ENCODE results near the gene CD4.
A peak's percentile ranks its signal among the peaks of the same experiment; 100 is the strongest.
"Not testable (repeated sequence)": the region's sequence is repeated elsewhere in the genome, so short reads cannot be mapped to it uniquely, and the experiment has no call there.

The CD4 gene

DNA sequence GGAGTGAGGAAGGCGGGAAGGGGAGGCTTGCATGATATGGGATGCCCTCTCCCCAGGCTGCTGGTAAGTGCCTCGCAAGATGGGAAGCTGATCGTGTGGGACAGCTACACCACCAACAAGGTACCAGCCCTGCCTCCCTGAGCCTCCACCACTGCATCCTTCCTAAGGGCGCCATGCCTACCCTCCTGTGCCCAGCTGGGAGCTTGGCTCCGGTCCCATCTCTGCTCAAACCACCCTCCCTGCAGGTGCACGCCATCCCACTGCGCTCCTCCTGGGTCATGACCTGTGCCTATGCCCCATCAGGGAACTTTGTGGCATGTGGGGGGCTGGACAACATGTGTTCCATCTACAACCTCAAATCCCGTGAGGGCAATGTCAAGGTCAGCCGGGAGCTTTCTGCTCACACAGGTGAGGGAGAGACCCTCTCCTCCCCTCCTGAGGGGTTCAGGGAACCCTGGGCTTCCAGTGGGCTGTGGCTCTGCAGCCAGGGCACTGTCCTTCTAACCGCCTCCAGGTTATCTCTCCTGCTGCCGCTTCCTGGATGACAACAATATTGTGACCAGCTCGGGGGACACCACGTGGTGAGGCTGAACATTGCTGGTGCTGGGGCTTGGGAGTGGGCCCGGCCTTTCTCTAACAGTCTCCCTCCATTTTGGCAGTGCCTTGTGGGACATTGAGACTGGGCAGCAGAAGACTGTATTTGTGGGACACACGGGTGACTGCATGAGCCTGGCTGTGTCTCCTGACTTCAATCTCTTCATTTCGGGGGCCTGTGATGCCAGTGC is 54.0 kb downstream of the CD4 start:
- H3K4me3 ChIP-seq (ENCODE audit: low read depth, low read length), result no peak overlapping the region

DNA sequence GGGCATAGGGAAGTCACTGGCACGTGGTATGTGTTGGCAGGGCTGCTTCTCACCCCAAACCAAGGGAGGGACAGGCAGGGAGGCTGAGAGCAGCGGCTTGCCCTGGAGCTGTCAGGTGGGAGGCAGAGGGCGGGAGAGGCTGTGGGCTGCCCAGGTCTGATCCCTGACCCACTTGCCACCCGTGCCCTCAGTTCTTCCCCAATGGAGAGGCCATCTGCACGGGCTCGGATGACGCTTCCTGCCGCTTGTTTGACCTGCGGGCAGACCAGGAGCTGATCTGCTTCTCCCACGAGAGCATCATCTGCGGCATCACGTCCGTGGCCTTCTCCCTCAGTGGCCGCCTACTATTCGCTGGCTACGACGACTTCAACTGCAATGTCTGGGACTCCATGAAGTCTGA is 56.1 kb downstream of the CD4 start:
- no peak overlapping the region for H3K4me3 ChIP-seq (ENCODE audit: low read depth, low read length)

DNA sequence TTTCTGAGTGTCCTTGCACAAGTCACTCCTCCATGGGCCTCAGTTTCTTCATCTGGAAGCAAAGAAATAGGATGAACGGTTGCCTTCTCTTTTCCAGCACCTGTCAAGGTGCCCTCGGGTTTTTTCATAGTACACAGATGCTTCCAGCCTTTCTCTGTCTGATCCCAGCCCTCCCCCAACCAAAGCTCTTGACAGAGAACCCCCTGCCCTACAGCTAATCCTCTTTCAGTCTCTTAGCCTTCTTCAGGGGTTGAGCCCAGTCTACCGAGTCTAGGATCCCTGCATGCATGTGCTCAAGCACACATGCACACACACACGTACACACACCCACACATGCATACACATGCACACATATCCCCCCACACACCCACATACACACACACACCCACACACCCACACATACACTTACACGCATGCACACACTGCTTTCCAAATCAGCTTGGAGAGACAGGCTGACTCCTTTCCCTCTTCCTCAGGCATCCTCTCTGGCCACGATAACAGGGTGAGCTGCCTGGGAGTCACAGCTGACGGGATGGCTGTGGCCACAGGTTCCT is 57.1 kb downstream of the CD4 start:
- no peak overlapping the region for H3K4me3 ChIP-seq (ENCODE audit: low read depth, low read length)

DNA sequence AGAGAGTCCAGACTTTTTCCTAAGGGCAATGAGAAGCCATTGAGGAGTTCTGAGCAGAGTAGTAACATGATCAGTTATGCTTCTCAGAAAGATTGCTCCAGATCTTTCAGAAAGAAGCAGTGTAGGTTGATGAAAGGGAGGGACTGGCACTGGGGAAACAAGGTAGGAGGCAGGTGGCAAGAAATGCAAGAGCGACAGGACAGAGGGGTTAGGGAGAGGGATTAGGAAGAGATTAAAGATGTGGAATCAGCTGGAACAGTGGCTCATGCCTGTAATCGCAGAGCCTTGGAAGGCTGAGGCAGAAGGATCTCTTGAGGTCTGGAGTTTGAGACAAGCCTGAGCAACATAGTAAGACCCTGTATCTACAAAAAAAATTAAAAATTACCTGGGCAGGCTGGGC is 58.3 kb downstream of the CD4 start:
- no peak overlapping the region for H3K4me3 ChIP-seq (ENCODE audit: low read depth, low read length)

DNA sequence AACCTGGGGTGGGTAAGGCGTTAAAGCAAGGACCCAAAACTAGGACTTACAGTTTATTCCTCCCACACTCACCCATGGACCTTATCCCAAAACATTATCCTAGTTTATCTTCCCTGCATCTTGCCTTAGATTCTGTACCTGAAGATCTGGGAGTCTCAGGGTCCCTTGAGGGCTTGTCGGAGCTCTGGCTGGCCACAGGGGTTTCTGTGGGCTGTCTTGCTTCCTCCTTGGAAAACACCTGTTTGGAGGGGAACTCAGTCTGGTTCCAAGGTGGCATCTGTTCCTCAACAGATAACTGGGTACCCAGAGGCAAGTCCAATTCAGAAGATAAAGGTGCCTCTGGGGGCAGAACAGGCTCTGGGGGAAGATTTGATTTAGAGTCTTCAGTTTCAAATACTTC is 60.1 kb downstream of the CD4 start:
- no peak overlapping the region for H3K4me3 ChIP-seq (ENCODE audit: low read depth, low read length)

DNA sequence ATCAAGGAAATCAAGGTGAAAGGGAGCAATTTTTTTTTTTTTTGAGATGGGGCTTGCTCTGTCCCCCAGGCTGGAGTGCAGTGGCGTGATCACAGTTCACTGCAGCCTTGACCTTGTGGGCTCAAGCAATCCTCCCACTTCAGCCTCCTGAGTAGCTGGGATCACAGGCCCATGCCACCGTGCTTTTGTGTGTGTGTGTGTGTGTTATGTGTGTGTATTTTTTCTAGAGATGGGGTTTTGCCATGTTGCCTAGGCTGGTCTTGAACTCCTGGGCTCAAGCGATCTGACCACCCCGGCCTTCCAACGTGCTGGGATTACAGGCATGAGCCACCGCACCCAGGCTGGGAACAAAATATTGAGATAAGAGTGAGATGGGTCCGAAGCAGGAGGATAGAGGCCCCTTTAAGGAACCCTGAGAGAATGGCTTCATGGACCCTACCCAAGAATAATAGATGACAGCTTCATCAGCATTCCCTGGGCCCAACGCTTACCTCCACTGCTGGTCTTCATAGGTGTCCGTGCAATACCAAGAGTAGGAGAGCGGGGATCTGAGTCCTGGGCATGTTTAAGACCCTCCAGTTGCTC is 60.7 kb downstream of the CD4 start:
- H3K4me3 ChIP-seq (ENCODE audit: low read depth, low read length), result peak overlapping the region; percentile 99

DNA sequence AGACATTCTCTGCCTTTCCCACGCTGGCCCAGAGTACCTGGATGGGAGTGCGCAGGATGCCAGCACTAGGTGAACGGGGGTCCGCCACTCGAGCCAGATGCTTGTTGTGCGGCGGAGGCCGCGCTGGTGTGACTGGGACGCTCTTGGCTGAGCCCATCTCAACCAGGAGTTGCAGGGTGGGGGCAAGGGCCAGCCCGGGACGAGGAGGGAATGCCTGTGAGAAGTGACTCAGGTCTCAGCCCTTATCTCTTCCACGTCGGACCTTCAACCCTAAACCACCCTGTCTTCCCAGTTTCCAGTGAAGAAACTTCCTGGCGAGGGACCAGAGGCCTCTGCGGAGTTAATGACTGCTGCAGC is 61.4 kb downstream of the CD4 start:
- H3K4me3 ChIP-seq (ENCODE audit: low read depth, low read length), result peak overlapping the region; percentile 99

DNA sequence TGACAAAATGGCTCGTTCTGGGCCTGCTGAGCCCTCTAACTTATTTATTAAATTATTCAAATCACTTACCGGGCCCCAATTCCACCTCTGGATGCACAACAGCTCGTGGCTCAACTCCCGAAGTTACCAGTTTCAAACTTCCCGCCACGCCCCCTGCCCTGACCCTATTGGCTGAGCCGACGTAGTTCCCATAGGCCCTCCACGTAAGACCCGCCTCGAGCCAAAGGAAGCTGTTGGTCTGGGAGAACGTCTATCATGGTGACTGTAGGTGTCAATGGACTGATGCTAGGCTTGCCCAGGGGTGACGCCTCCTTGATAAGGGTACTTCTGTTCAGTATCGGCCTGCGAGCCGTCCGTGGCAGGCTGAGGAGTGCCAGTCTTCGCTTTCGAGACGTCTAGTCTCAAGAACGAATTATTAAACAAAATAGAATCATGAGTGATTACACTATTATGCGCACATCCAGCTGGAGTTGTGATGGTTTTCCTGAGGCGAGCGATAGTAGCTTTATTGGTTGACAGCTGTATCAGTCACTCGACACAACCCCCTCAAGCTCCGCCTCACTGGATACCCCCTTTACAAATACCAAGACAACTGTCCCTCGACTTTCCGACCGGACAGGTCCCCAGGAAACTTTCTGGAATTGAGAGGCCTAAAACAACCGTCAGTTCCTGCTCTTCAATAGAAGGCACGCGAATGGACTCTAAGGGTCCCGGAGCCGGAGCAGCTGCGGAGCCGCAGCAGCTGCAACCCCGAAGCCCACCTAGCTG is 62.0 kb downstream of the CD4 start, which contains the start of gene CDCA3:
Gene CDCA3, minus strand, starts transcription at position 134 of the 768 bp plus-strand sequence. CDS start 334 bp downstream, outside the sequence.
- H3K4me3 ChIP-seq (ENCODE audit: low read depth, low read length), result peak within 1 kb of the TSS; percentile 99

DNA sequence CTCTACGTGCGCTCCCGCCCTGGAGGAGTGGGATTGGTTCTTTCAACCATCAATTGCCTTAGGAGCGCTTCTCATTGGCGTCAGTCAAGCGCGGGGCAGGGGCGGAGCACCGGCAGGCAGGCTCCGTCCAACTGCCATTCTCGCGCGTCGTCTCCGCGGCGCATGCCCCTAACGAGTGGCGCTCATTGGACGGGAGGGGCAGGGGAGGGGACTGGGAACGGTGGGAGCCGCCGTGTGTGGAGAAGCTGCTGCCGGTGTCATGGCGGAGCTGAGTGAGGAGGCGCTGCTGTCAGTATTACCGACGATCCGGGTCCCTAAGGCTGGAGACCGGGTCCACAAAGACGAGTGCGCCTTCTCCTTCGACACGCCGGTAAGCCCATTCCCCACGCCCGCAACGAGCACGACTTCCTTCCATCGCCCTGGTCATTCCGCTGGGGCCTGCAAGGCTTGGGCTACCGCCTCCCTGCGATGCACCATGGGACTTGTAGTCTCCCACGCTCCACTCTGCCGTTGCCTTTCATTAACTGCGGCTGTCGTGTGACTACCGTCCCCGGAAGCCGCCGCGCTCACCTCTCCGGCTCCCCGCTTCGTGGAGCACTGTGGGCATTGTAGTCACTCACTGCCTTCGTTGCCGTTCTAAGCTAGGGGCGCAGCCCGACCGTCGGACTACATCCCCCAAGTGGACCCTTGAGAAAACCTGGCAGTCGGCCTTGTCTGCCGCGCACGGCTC is 62.8 kb downstream of the CD4 start, which contains the start of gene USP5:
Gene USP5, plus strand, starts transcription at position 230 of the 730 bp plus-strand sequence. Its CDS starts 30 bp downstream, at position 260.
- H3K4me3 ChIP-seq (ENCODE audit: low read depth, low read length), result peak within 1 kb of the TSS; percentile 99

DNA sequence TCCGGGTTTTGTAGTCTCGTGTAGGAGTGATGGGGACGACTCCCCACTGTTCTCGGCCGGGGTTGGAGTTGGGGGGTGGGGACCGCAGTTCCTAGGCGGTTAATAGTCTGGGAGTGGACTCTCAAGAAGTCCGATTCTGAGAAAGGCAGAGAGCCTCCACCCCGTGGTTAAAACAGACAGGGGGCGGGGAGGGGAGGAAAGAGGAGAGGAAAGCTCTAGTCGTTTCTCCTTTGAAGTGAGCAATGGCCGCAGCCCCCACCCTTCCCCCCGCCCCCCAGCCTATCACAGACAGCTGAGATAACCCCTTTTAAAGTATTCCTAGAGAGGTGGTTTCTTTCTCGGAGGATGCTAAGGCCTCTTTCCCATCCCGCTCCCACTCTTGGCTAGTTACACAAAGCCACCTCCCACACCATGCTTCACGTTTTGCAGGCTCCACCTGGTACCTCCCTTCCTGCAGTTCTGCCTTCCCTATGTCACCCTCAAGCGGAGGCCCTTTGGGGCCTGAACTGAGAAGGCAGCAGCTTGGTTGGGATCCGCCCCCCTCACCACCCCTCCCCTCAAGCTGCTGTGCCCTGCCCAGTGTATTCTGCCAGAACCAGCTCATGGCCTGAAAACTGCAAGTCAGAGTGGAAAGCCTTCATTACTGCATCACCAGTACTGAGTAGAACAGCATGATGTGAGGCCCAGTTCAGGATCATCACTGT is 63.5 kb downstream of the CD4 start:
- peak overlapping the region; percentile 99 for H3K4me3 ChIP-seq (ENCODE audit: low read depth, low read length)

DNA sequence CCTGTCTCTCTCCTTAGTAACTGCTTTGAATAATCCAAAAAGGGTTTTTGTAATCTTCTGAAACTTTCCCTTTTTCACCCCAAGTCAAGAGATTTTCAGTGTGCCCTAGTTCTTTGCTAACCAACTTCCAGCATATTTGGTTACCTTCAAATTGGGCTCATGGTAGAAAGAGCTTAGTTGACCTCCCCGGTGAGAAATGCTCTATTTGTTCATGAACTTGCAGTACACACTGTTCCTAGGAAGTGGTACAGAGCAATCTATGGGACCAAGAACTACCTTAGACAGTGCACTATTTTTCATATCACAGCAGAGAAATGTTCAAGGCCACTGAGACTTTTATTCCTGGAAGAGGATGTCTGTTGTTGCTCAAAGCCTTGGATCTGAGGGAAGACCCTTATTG is 64.3 kb downstream of the CD4 start:
- H3K4me3 ChIP-seq (ENCODE audit: low read depth, low read length), result no peak overlapping the region

DNA sequence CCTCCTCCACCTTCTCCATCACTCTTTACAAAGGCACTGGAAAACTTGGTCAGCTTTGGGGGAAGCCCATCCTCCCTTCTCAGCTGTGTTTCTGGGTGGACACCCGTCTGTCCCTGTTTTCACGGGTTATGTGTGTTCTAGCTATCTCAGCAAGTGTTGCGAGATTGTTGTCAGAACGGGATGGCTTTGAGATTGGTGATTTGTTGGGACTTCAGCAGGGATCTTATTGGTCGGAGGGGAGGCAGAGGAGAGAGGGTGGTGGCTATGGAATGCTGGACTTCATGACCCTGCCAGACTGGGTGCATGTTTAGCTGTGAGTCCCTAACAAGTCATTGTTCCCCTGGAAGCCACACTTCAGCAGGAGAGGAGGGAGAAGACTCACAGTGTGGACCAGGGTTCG is 64.7 kb downstream of the CD4 start:
- no peak overlapping the region for H3K4me3 ChIP-seq (ENCODE audit: low read depth, low read length)

DNA sequence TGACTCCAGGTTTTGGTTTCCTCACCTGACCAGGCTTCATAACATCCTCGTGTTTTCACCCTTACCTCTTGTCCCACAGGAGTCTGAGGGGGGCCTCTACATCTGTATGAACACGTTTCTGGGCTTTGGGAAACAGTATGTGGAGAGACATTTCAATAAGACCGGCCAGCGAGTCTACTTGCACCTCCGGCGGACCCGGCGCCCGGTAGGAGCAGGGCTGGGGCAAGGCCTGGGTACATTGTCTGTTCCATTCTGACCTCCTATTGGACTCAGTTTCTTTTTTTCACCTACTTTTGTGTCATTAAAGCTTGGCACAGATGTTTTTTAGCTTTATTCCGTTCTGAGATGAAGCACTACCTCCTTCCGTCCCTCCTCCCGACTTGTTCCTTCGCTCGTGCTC is 66.0 kb downstream of the CD4 start:
- H3K4me3 ChIP-seq (ENCODE audit: low read depth, low read length), result no peak overlapping the region

DNA sequence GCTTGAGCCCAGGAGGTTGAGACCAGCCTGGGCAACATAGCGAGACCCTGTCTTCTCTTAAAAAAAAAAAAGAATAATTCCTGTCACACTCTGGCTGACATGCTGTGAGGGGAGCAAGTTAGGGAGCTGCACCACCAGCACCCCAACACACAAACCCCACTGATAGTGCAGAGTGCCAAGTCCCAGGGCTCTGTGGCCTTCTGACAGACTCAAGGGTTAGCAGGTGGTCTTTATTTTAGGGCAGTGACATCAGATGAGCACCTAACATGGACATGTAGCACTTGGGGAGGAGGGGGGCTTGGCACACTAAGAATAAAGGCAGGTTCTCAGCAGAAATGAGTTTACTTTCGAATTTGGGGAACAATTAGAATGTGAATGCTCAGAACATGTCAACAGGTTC is 69.5 kb downstream of the CD4 start:
- no peak overlapping the region for H3K4me3 ChIP-seq (ENCODE audit: low read depth, low read length)

DNA sequence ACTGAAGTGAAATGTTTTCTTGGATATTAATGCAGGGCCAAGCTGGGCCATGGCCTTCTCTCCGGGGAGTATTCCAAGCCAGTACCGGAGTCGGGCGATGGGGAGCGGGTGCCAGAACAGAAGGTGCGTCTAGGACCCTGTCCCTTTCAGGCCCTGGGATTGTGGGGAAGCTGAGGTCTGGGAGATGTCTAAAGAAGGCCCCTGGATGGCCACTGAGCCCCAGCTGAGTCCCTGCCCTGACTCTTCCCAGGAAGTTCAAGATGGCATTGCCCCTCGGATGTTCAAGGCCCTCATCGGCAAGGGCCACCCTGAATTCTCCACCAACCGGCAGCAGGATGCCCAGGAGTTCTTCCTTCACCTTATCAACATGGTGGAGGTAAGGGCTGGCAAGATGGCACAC is 70.8 kb downstream of the CD4 start:
- H3K4me3 ChIP-seq (ENCODE audit: low read depth, low read length), result no peak overlapping the region

DNA sequence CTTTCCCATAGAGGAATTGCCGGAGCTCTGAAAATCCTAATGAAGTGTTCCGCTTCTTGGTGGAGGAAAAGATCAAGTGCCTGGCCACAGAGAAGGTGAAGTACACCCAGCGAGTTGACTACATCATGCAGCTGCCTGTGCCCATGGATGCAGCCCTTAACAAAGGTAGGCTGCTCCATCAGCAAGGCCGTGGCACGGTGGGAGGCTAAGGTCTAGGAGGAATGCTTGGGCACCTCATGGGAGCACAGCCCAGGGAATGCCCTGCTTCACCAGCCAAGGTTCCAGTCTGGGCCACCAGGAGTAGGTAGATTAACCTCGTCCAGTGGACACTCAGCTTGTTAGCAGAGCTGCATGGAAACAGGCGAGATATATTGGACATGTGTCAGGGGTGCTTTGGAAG is 71.6 kb downstream of the CD4 start:
- H3K4me3 ChIP-seq (ENCODE audit: low read depth, low read length), result no peak overlapping the region

DNA sequence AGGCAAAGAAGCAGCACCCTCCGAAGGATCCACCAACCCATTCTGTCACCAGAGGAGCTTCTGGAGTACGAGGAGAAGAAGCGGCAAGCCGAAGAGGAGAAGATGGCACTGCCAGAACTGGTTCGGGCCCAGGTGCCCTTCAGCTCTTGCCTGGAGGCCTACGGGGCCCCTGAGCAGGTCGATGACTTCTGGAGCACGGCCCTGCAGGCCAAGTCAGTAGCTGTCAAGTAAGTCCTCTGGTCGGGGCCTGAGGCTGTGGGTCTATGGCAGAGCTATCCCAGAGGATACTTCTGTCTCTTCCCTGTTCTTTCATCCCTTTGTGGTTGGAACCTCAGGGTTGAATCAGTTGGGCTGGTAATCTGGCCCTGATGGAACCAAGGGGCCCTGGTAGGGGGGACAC is 72.1 kb downstream of the CD4 start:
- no peak overlapping the region for H3K4me3 ChIP-seq (ENCODE audit: low read depth, low read length)

DNA sequence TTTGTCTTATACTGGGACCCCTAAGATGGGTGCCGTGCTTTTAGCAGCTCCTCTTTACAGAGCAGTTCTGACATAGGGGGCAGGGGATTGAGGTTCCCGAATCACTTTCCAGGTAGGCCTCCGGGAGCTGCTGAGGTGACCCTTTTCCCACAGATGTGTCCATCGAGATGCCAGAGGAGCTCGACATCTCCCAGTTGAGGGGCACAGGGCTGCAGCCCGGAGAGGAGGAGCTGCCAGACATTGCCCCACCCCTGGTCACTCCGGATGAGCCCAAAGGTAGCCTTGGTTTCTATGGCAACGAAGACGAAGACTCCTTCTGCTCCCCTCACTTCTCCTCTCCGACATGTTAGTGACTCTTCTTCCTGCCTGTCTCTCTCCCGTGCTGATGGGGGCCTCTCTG is 73.7 kb downstream of the CD4 start:
- H3K4me3 ChIP-seq (ENCODE audit: low read depth, low read length), result no peak overlapping the region

DNA sequence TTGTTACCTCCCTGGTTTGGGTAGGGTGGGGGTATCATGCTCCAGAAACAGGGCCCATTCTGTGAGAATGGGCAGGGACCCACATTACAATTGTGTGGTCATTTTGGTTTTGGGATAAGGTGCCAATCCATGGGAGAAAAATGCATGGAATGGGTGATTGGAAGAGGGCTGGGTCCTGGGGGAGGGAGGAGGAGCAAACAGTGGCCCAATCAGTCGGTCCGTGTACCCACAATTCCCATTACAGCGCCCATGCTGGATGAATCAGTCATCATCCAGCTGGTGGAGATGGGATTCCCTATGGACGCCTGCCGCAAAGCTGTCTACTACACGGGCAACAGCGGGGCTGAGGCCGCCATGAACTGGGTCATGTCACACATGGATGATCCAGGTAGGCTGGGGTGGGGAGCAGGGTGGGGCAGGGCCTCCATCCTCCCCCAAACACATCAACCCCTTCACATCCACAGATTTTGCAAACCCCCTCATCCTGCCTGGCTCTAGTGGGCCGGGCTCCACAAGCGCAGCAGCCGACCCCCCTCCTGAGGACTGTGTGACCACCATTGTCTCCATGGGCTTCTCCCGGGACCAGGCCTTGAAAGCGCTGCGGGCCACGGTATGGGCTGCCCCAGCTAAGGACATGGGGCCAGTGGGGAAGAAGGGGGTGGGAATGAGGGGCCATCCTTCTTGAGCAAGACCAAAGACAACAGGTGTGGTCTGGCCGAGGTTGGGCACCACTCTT is 74.4 kb downstream of the CD4 start:
- H3K4me3 ChIP-seq (ENCODE audit: low read depth, low read length), result no peak overlapping the region

DNA sequence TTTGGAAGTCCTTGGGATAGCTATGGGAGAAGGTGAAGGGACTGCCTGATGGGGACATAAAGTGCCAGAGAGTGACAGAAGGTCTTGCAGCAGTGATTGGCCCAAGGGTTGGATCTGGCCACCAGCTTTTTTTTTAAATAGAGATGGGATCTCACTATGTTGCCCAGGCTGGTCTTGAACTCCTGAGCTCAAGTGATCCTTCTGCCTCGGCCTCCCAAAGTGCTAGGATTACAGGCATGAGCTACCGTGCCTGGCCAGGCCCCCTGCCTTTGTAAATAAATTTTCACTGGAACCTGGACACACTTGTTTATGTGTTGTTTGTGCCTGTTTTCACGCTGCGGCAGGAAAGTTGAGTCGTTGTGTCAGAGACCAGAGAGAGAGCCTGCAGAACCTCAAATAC is 76.0 kb downstream of the CD4 start:
- not testable (repeated sequence) for H3K4me3 ChIP-seq (ENCODE audit: low read depth, low read length)
